Measurements from ENCODE around the gene NPBWR2.

The NPBWR2 gene

DNA sequence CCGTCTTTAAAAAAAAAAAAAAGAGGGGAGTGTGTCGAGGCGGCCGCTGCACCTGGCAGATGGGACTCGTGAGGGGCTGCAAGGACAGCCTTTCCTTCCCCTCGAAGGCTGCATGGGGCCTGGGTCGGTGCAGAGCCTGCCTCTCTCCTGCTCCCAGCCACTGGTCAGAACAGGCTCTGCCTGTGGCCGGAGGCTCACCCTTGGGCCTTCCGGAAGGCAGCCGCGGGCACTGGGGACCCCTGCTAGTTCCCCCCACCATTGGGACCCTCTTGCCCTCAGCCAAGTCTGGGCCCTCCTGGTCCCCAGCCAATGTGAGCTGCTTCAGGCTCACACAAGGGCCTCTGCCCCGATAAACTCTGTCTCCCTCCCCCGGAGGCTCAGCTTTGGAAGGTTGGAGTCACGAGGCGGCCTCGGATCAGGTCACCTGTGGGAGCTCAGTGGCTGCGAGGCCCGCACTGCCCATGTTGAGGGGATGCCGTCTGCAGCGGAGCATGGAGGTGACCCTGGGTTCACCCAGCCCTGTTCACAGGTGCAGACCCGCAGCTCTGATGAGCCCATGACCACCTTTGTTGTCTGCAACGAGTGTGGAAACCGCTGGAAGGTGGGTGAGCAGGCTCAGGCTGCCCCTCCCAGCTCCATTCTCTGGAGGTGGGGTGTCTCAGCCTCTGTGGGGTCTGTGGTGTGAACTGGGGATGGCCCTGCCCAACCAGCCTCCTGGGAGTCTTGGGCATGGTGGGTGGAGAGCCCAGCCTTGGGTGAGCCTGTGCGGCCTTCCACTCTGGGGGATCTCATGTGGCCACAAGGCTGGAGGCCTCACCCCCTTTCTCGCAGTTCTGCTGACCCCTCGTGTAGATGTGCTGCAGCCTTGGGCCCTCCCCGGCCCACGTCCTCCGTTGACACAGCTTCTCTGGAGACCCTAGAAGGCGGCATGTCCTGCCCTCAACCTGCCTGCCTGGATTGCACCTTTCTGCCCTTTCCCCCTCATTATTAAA, 35.7 kb downstream of the NPBWR2 start:
- no peak for DNase-seq

DNA sequence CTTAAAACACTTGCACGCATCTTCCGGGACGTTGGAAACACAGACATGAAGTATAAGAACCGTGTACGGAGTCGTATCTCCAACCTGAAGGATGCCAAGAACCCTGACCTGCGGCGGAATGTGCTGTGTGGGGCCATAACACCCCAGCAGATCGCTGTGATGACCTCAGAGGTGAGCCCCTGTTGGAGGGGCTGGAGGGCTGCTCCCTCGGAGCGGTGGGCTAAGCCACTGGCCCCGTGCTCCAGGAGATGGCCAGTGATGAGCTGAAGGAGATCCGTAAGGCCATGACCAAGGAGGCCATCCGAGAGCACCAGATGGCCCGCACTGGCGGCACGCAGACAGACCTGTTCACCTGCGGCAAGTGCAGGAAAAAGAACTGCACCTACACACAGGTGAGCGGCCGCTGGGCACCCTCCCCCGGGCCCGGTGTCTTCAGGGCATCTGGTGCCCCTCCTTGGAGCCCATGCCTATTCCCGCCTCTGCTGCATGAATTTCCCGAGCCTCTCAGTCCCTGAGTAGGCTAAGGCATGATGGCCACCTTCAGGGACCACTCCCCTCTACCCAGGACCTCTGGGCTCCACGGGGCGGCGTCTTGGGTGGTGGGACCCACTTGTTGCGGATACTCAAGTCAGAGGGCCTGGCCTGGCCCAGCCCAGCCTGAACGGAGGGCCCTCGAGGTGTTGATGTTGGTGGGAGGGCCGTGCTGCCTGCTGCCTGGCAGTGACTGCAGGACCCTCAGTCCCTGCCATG, 36.9 kb downstream of the NPBWR2 start:
- DNase-seq: no peak

DNA sequence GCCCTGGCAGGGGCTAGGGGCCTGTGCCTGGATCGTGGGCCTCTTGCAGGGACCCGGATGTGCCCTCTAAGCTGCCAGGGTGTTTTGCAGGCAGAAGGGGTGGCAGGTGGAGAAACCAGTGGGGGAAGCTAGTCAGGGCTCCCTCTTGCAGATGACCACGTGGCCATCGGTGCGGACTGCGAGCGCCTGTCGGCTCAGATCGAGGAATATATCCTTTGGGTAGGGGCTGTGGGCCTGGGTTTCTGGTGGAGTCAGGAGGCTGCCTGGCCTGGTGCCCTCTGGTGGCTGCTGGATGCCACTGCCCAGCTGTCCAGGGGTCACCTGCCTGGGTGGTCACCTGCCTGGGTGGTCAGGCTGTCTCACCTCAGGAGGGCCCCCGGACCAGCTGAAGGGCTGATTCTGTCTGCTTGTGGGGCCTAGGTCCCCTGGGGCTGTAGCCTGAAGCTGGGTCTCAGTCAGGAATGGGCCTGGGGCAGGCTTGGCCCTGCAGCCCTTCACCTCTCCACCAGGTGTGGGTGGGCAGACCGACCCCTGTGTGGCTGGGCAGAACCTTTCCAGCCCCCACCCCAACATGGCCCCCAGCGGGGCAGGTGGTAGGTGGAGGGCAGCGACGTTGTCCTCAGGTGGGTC, 37.6 kb downstream of the NPBWR2 start:
- DNase-seq: peak; percentile 25 to 63 (median 49)

DNA sequence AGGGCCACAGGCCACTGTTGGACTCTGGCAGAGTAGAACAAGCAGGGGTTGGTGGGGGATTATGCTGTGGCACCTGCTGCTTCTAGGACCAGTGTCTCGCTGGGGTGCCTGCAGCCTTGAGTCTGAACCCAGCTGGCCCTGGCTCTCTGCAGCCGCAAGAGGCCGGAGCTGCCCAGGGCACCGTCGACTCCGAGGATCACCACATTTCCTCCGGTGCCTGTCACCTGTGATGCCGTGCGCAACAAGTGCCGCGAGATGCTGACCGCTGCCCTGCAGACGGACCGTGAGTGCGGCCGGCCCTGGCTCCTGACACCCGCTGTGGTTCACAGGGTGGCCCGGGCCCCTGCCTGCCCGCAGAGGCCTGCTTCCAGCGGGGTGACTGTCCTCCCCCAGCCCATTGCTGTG, 38.2 kb downstream of the NPBWR2 start:
- no peak for DNase-seq

DNA sequence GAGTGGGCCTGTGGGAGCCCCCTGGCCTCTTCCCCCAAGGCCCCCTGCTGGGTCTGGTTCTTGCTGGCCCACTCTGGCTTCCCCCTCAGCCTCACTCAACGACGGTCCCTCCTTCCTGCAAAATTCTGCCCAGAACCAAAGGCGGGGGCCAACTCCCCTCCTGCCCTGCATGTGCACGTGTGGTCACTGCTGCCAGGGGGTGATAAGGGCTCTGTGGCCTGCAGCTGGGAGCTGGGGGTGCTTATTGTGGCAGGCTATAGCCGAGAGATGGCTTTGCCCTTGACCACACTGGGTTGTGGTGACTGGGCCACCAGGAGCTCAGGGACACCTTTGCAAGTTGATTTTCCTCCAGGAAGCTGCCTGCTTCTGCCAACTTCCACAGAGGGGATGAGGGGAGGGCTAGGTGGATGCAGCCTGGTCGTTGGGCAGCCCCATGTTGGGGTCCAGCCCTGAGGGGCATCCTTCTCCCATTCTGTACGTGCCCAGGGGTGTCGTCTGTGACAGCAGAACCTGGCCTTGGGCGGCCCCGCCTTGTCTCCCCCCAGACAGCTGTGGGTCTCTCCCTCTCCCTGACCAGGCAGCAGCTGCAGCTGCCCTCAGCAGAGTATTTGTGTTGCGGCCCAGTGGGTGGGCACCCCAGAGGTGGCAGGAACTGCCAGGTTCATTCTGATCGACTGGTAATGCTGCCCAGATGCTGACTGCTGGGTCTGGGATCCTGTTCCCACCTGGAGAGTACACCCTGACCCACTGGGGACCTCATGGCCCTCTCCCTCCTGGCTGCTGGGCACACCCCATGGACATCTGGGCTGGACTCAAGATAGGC, 38.8 kb downstream of the NPBWR2 start:
- no peak for DNase-seq

DNA sequence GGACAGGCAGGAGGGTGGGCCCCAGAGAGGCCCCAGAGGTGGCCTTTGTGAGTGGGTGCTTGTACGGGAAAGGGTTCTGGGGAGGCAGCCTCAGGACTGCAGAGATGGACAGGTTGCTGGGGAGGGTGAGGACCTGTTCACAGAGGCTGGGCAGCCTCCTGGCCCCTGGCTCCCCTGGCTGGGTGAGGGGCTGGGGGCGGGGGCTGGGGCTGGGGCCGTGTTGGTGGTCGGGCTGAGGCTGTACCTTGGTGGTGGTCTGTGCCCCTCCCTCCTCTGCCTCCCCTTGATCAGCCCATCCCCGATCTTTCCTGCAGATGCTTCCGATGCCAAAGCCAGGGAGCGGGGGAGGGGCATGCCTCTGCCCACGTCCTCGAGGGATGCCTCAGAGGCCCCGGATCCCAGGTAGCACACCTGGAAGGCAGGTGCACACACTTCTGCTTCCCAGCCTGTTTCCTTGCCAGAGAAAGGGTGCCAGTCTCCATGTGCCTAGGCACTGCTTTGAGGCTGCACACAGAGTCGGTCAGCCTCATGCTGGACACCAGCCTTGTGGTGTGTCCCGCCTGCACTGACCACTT, 39.5 kb downstream of the NPBWR2 start:
- DNase-seq: no peak

DNA sequence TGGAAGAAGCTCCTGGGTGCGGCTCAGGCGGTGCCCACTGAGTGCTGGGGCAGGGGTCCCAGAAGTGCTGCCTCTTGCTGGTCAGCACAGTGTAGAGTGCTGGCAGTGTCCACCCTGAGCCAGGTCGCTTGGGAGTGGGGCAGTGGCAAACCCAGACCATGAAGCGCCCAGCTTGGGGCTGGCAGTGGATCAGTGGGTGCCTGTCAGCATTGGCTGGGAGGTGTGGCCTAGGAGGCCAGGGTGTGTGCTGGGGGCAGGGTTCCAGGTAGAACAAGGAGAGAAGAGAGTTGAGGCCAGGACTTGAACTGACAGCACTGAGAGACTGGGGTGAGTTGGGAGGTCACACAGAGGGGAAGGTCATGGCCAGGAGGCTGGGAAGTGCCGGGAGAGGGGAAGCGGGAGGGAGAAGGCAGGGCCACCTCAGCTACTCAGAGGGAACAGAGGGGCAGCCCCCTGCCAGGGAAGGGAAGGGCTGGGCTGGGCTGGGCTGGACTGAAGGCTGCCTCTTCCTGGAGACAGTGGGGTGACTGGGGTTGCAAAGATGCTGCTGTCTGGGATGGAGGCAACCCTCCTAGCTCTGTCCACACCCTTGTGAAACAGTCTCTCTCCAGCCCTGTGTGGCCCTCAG, 40.2 kb downstream of the NPBWR2 start:
- no peak for DNase-seq

DNA sequence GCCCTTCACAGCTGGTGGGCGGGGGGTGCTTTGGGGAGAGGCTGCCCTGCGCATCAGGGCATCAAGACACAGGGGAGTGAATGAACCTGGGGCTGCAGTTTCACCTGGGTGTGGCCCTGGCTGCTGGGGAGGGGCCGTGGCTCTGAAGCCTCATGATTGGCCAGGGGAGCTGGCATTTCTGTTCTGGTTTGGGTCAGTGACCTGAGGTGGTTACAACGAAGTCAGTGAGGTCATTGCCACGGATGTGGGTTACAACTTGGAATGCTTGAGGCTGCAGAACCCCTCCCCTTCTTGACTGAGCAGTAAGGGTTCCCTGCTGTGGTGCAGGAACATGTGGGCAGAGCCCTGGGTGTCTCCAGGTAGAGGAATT, 41.4 kb downstream of the NPBWR2 start:
- peak in 3 of 4 experiments; percentile 23 to 53 (median 45) for DNase-seq

DNA sequence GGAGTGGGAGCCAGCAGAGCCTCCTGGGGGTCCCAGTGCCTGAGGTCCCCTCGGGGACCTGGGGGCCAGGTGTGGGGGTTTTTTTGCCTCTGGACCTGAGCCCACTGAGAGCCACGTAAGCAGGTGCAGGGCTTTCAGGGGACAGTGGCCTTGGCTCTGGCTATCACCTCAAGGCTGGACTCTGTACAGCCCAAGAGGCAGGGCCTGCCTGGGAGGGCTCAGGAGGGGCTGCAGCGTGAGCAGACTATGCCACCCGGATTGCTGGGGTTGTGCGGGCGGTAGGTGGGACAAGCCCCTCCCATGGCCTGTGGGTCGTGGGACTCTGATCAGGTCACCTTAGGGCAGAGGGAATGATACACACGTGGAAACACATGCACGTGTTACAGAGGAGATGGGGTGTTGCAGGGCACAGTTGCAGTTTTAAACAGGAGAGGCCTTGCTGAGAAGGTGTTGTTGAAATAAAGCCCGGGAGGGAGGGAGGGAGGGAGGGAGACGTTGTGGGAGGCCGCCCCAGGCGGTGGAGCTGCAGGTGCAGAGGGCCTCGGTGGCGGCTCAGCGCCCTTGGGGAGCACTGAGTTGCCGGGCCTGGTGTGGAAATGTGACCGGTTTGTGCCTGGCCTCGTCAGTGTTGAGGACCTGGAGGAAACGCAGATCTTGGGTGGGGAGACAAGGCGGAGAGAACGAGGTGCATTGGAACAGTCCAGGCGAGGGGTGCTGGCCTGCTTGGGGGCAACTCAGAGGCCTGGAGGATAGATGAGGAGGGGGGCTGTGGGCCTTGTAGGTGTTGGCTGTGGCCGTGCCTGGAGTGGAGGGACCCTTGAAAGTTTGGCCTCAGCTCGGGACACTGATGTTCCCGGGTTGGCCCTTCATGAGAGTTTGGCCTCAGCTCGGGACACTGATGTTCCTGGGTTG, 42.0 kb downstream of the NPBWR2 start:
- no peak for DNase-seq

DNA sequence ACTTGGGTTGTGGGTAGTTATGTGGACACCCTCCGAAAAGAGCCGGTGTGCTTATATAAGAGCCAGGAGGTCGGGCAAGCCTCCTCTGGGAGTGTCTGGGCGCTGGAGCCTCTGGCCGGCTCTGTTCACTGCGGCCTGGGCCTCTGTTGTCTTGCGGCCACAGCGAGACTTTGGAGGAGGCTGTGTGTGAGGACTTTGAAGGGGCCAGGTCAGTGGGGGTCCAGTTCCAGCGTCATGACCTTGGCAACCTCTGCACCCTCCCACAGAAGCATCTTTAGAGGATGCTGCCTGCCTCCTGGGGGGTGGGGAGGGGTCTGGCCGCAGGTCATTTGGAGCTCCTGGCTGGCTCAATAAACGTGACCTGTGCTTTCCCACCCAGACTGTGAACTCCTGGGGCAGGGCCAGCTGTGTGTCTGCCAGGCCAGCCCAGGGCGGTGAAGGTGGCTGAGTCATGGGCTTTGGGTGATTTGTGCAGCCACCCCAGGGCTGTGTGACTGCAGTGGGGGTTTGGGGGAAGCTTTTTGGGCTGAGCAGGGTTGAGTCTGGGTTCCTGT, 43.1 kb downstream of the NPBWR2 start:
- no peak for DNase-seq

DNA sequence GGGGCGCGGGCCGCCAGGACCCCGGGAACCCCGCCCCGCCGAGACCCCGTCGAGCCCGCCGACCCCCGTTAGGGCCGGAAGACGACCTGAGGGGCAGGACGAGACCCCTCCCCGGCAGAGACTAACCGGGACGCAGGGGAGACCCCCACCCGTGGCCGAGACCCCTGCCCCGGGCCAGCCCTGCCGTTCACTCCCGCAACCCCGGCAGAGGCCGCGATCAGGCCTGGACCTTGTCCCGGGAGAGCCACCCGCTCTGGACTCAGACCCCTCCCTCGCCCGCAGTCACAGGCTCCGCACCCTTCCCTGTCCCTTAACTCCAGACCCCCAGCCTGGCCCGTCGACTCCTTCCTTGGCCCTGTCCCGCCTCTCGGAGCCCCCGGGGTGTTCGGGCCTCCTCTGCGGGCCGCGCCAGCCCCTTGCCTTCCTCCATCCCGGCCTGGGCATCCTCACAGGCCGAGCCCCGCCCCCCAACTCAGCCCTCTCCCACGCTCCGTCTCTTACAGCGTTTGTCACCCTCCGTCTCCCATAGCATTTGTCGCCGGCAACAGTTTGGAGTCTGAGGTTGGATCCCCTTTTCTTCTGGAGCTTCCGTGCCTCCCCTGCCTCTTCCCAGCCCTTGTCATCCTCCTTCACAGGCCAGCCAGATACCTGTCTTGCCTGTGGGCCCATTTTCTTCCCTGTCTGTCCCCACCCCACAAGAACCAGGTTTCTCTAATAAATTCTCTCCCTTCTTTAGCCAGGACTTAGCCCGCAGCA, 43.8 kb downstream of the NPBWR2 start:
- peak; percentile 44 to 73 (median 68) for DNase-seq

DNA sequence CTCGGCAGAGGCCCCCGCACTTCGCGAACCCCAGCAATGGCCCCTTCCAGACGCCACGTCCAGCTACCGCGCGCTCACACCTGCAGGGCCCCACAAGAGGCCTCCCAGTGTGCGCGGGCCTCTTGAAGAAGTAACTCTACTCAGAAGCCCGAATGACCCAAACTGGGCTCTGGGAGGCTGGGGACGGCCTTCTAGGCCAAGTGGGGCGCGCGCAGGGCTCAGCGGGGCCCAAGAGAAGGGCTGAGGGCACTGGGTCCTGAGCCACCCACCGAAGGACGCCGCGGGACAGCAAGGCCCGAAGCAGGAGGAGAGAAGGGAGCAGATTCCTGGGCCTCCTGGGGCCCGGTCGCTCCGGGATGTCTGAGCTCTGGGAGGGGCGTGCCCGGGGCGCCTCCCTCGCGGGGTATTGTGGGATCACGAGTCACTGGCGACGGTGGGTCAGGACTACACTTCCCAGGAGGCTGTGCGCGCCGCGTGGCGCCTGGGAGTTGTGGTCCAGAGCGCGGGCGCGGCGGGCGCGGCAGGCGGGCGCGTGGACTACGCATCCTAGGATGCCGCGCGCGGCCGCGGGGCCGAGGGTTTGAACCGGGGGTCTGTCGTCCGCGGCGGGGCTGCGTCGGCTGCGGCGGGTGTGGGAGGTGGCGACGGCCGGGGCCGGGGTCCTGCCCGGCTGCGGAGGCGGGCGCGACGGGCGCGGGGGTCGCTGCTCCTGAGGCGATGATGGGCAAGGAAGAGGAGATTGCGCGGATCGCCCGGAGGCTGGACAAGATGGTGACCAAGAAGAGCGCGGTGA, 44.6 kb downstream of the NPBWR2 start, which contains the start of gene TCEA2:
TCEA2 (plus strand) TSS at position 603 of the 793 bp plus-strand sequence; CDS start at position 718, 115 bp downstream.
- peak; percentile 95 to 98 (median 97) for DNase-seq

DNA sequence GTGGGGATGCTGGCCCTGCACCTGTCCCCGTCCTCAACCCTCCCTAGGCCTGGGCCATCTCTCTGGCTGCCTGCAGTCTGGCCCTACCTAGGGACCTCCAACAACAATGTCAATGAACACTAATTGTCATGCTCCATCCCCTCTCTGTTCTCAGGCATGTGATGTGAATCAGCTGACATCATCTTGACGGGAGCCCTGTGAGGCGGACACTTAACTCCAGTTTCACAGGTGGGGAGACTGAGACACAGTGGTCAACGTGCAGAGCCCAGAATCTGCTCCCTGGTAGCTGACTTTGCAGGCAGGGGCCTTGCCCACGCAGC, 45.1 kb downstream of the NPBWR2 start:
- no peak for DNase-seq

DNA sequence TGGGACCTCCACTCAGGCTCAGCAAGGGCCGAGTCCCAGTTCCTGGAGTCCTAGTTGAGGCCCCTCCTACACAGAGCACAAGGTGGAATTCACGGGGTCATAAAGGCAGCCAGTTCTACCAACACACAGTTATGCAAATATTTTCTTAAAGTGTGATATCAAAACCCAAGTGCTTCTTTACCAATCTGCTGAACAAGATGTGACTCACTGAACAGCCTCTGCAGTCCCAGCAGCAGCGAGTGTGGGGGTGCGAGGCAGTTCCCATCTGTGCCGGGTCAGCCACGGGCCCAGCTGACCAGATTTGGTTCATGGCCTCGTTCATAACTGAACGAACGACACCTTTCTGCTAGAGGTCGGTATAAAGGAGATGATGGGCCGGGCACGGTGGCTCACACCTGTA, 48.8 kb downstream of the NPBWR2 start:
- DNase-seq: peak in 1 of 4 experiments; percentile 22

DNA sequence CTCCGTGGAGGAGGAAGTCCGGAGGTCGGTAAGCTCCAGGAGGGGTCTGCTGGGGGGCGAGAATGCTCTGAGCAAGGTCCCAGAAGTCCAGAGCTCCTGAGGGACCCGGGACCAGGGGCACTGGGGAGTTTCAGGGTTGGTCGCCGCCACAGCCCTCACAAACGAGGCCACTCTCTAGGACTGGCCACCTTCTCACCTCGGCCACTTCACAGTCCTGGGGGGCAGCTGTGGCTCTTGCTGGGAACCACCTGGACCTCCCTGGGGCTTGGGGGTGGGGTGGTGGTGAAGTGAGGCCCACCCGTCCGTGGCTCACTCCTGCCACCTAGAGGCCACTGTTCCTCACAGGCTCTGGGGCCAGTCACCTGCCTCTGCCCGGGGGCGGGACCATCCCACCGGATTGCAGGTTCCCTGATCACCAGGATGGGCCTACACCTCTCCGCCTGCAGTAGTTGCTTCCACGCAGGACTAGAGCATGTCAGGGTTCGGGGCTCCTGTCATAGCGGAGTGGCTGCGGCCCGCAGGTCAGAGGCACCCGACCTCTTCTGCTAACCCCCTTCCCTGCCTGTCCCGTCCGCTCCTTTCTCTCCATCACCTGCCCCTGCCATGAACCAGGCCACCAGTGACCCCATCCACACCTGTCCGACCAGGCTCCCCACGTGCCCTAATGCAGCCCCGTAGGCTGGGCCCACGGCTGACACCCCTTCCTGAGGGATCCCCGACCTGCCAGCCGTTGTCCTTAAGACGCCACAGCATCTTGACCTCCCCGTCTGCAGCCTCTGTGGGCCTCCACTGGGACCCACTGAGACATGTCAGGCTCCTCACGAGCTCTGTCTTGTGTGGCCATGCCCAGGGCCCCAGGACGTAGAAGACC, 49.5 kb downstream of the NPBWR2 start:
- DNase-seq: peak; percentile 61 to 84 (median 74)

DNA sequence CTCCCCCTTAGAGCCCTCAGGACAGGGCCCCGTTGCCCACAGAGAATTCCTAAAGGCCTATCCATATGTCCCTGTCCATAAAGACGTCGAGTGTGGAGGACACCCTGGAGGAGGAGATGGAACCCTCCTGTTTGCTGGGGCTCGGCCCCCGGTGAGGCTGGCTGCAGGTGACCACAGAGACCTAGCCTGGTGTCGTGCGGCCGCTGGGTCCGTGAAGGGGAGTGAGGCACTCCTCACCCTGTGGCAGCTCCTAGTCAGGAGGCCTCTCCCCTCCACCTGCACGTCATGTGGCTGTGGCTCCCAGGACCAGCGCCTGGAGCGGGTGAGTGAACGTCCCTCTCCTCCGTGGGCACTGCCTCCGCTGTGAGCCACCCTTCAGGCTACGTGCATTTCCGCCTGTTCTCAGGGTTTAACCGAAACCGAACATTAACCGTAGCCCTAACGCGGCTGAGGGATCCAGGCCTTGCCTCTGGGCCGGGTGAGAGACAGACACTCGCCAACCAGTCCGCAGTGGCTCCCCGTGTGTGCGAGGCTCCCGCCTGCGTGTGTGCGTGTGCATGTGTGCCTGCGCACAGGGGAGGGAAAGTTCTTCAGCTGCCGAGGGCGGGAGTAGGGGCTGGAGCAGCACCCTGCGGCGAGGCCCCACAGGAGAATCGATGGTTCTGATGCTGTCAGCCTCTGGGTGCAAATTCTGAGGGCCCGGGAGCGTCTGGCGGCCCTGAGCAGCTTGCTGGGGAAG, 50.3 kb downstream of the NPBWR2 start:
- DNase-seq: no peak

DNA sequence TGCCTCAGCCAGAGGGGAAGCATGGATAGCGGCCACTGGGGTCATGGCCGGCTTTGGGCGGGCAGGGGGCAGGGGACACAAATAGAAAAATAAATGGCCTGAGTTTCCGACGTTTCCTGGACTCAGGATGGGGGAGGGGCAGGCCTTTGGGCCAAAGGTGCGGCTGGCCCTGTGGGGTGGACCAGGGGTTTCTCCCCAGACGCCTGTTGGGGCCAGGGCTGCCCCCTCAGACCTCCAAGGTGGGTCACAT, 50.8 kb downstream of the NPBWR2 start:
- DNase-seq: no peak
